ENCODE data around the gene MAGI1.

DNA sequence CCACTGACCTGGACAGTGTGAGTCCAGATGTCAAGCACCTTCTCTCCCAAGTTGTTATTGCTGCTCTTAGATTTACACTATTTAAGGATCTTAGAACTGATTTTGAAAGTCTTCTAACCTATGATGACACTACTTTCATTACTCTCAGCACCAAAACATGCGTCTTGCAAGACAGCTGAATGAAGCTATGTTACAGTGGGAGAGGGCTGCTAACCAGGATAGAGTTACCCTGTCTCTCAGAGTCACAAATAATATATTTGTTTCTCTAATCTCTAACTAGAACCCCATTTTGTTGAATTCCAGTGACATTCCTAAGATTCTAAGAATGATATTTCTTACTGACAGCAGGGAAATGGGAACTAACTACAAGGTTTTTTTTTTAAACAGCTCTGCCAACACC lies 455.5 kb downstream of the MAGI1 start:
- no peak for TF ChIP-seq POLR2AphosphoS5 (IDR thresholded peaks at IDR 0.05)
- TF ChIP-seq, protein P1, sequence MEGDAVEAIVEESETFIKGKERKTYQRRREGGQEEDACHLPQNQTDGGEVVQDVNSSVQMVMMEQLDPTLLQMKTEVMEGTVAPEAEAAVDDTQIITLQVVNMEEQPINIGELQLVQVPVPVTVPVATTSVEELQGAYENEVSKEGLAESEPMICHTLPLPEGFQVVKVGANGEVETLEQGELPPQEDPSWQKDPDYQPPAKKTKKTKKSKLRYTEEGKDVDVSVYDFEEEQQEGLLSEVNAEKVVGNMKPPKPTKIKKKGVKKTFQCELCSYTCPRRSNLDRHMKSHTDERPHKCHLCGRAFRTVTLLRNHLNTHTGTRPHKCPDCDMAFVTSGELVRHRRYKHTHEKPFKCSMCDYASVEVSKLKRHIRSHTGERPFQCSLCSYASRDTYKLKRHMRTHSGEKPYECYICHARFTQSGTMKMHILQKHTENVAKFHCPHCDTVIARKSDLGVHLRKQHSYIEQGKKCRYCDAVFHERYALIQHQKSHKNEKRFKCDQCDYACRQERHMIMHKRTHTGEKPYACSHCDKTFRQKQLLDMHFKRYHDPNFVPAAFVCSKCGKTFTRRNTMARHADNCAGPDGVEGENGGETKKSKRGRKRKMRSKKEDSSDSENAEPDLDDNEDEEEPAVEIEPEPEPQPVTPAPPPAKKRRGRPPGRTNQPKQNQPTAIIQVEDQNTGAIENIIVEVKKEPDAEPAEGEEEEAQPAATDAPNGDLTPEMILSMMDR (IDR thresholded peaks at IDR 0.05), result no peak

Data from breast epithelium (tissue), 3 donors.